RCC 7860 (cell line): ENCODE results near the gene RAB32.
"Not testable (repeated sequence)": the region's sequence is repeated elsewhere in the genome, so short reads cannot be mapped to it uniquely, and the experiment has no call there.

Experiments
- DNase-seq: peaks from one replicate; pipeline ENCODE4 v3.0.0-alpha.2; 2015; ENCODE audit warnings: low spot score
- FAIRE-seq: peaks from 2 replicates; lab custom pipeline; 2012; peaks lifted over from hg19 to GRCh38; lab: Jason Lieb, UNC

The RAB32 gene

GRCh38 chr6:146543211-146543939 is at the start of gene RAB32:
RAB32 (plus strand) TSS chr6:146543833; CDS start chr6:146543872, 39 bp downstream.
- DNase-seq = peak; percentile 78

GRCh38 chr6:146498309-146498708 is 45.3 kb upstream of the RAB32 start:
- FAIRE-seq = no peak
- no peak for DNase-seq

More at GRCh38 chr6:146543211-146543939, at the start of gene RAB32:
- FAIRE-seq = no peak

DNA sequence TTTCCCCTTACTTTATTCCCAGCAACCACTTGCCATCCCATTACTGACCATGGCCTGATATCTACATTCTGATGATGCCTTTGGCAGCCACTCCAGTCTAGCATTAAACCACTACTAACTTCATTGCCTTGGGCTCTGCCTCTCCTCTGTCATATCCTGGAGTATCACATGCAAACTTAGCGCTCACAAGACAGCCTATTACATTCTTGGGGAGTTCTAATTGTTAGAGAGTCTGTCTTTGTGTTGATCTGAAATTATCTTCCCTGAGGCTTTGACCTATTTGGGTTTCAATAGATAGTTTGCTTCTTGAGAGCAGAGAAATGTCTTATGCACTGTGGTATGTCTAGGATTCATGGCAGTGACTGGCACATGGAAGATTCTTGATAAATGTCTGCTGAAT is 40.5 kb upstream of the RAB32 start:
- FAIRE-seq = no peak

GRCh38 chr6:146515212-146515611 is 28.4 kb upstream of the RAB32 start:
- DNase-seq = no peak
- FAIRE-seq = no peak

More for the DNA sequence above, 40.5 kb upstream of the RAB32 start:
- no peak for DNase-seq

- FAIRE-seq (no peak), DNase-seq (no peak)
These were observed 17.4 kb upstream of the RAB32 start for GRCh38 chr6:146526192-146526591.

DNA sequence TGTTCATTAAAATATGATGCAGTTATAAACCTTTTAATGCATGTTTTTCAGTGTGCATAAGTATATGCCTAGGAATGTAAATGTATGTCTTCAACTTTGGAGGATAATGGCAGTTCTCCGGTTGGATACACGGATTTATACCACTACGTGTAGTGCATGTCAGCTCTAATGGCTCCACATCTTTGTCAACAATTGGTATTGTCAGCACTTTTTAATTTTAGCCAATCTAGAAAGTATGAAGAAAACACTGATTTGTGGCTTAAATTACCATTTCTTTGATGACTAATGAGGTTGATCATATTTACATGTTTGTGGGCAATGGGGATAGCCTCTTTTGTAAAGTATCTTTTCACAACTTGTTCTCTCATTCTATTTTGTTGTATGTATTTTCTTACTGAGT is 10.9 kb upstream of the RAB32 start:
- no peak for FAIRE-seq
- DNase-seq = no peak

DNA sequence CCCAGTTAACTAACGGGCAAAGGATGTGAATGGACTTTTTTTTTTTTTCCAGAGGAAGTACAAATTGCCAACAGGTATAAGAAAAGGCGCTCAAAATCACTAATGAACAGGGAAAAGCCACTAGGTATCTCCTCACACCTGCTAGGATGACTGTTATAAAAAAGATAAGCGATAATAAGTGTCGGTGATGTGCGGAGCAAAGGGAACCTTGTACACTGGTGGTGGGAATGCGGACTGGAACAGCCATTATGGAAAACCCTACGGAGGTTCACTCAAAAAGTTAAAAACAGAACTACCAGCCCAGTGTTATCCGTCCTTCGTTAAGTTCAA is 787 bp upstream of the RAB32 start:
- FAIRE-seq = no peak
- DNase-seq = no peak

GRCh38 chr6:146543940-146544615 is 445 bp downstream of the RAB32 start:
- DNase-seq (peak; percentile 23), FAIRE-seq (no peak)

GRCh38 chr6:146544616-146545182 is 1.1 kb downstream of the RAB32 start:
- no peak for FAIRE-seq
- no peak for DNase-seq

DNA sequence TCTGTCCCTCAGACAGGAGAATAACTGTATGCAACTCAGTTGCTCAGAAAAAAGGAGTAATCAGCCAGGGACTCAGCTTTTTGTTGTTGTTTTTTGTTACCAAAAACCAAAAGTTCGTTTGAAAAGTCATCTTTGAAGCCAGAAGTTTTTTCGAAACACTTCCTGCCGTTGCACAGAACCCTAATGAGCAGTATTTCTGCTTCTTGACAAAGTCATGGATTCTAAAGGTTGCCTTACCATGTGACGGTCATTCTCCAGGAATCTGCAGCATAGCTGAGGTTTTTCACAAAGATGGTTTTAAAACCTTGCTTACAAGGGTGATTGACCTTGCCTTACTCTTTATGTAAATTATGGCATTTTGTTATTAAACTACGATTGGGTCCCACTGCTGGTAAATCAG is 1.9 kb downstream of the RAB32 start:
- DNase-seq (peak; percentile 38), FAIRE-seq (peak; percentile 67)

DNA sequence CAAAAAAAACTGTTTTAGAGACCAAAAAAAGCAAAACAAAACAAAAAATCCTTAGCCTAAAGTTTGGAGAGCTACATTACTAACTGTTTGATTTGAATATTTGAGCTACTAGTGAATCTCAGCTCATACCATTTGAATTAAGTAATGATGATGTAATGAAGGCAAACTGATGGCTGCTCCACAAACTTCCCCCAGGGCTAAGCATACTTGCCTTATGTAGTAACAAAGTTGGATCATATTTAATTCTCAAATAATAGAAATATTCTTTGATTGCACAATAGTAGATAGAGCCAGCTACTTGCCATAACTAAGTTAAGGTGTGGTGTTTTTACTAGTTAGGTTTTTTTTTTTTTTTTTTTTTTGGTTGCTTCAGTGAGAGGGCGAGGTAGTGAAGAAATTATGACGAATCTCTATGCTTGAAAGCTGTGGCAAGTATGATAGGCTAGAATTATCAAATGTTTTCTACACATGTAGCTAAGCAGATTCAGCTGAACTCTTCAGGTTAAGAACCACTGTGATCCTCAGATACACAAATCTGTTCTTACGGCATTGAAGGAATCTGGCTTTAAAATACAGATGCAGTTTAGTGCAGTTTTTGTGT is 2.9 kb downstream of the RAB32 start:
- DNase-seq (peak; percentile 68), FAIRE-seq (peak; percentile 69)

- DNase-seq = no peak
- no peak for FAIRE-seq
These were observed 4.3 kb downstream of the RAB32 start for GRCh38 chr6:146547889-146548288.

GRCh38 chr6:146548898-146549374 is 5.3 kb downstream of the RAB32 start:
- FAIRE-seq = no peak

GRCh38 chr6:146550911-146551310 is 7.3 kb downstream of the RAB32 start:
- FAIRE-seq = no peak
- DNase-seq = no peak

More at GRCh38 chr6:146548898-146549374, 5.3 kb downstream of the RAB32 start:
- DNase-seq = no peak

DNA sequence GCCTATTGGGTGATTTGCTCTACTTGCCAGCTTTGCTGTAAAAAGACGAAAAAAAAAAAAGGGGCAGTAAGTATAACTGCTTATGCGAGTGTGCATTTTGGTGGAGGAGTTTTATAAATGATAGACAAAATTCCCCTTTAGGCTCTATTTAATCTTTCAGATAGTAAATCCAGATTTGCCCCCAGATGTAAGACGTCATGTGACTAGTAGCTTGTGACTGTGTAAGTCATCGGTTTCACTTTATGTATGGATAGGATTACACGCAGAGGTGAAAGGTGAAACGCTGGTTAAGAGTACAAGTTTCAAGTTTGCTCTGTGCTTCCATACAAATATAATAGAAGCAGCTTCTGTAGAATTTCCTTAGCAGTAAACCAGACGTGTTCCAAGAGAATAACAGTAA is 7.9 kb downstream of the RAB32 start:
- DNase-seq = no peak
- no peak for FAIRE-seq

GRCh38 chr6:146553377-146554135 is 9.9 kb downstream of the RAB32 start:
- FAIRE-seq (no peak), DNase-seq (no peak)

GRCh38 chr6:146560607-146561006 is 17.0 kb downstream of the RAB32 start:
- FAIRE-seq = no peak
- DNase-seq = no peak

GRCh38 chr6:146566661-146567060 is 23.0 kb downstream of the RAB32 start:
- DNase-seq, FAIRE-seq: not testable (repeated sequence)

DNA sequence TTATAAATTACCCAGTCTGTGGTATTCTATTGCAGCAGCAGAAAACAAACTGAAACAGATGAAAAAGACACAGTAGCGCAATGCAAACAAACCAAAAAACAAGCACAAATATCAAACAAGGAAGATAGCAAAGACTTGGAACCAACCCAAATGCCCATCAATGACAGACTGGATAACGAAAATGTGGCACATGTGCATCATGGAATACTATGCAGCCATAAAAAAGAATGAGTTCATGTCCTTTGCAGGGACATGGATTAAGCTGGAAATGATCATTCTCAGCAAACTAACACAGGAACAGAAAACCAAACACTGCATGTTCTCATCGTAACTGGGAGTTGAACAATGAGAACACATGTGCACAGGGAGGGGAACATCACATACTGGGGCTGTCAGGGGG is 25.0 kb downstream of the RAB32 start:
- FAIRE-seq, DNase-seq: not testable (repeated sequence)

- no peak for FAIRE-seq
- no peak for DNase-seq
These were observed 30.6 kb downstream of the RAB32 start for GRCh38 chr6:146574211-146574610.

GRCh38 chr6:146578054-146578453 is 34.4 kb downstream of the RAB32 start:
- FAIRE-seq (no peak), DNase-seq (no peak)
